ENCODE data around the gene DIP2C. TPM values are rescaled to one million over a fixed set of nuclear protein-coding genes. Genes with fewer than 3 reads are reported as not detected.
"Not testable (repeated sequence)": the region's sequence is repeated elsewhere in the genome, so short reads cannot be mapped to it uniquely, and the experiment has no call there.

The DIP2C gene
- total and polyA plus RNA-seq, 8 donors: 2.4 to 40.1 (median 21.0) TPM

- Histone ChIP-seq H3K27ac (peak overlapping the region in 1 of 5 donors; percentile 82), H3K36me3 (no peaks in the 10 kb centered on the region), H3K9me3 (no peaks in the 10 kb centered on the region), H3K27me3 (no peaks in the 10 kb centered on the region), H3K4me1 (peaks cover 0 to 44% (median 23%) of the 10 kb centered on the region in 4 donors), H3K4me3 (no peak overlapping the region)
- TF ChIP-seq POLR2A (IDR thresholded peaks at IDR 0.05): no peak
- TF ChIP-seq CTCF (IDR thresholded peaks at IDR 0.05): no peak
- no peak for TF ChIP-seq EP300 (IDR thresholded peaks at IDR 0.05)
- no peak for TF ChIP-seq POLR2AphosphoS5 (IDR thresholded peaks at IDR 0.05)
- intact Hi-C loops (cut with DNase I; ENCODE audit: low total_unique reads): no loop called here
- DNase-seq: no peak
- whole genome bisulfite sequencing, 5 donors: 92 to 96% (median 95%) methylated on average over 25 of the region's 25 CpGs
Measured at GRCh38 chr10:636016-636730, 53.3 kb downstream of the DIP2C start.

- no peak for DNase-seq
- Histone ChIP-seq H3K27me3 (no peaks in the 10 kb centered on the region), H3K4me1 (peaks cover 0 to 44% (median 23%) of the 10 kb centered on the region in 4 donors), H3K36me3 (no peaks in the 10 kb centered on the region), H3K9me3 (no peaks in the 10 kb centered on the region), H3K4me3 (no peak overlapping the region), H3K27ac (peak overlapping the region in 2 of 5 donors; percentile 5 to 82)
- WGBS, 5 donors: 76 to 82% (median 81%) methylated on average over 21 to 25 of the region's 25 CpGs
- TF ChIP-seq POLR2A (IDR thresholded peaks at IDR 0.05) (no peak), POLR2AphosphoS5 (IDR thresholded peaks at IDR 0.05) (no peak), CTCF (IDR thresholded peaks at IDR 0.05) (no peak), EP300 (IDR thresholded peaks at IDR 0.05) (no peak)
- intact Hi-C loops (cut with DNase I; ENCODE audit: low total_unique reads): no loop called here
Measured at GRCh38 chr10:635088-635861, 54.2 kb downstream of the DIP2C start.

GRCh38 chr10:634256-634655 lies 55.2 kb downstream of the DIP2C start:
- DNase-seq: no peak
- H3K4me1 ChIP-seq: peaks cover 0 to 44% (median 23%) of the 10 kb centered on the region in 4 donors
- peak in 1 of 3 donors; percentile 20 for TF ChIP-seq POLR2AphosphoS5 (IDR thresholded peaks at IDR 0.05)
- TF ChIP-seq CTCF (IDR thresholded peaks at IDR 0.05): no peak
- intact Hi-C loops (cut with DNase I; ENCODE audit: low total_unique reads): no loop called here
- peaks cover 0 to 8% (median 2%) of the 10 kb centered on the region in 4 donors for H3K36me3 ChIP-seq
- no peak overlapping the region for H3K4me3 ChIP-seq
- peak overlapping the region in 4 of 5 donors; percentile 41 to 82 (median 48) for H3K27ac ChIP-seq
- no peaks in the 10 kb centered on the region for H3K27me3 ChIP-seq
- H3K9me3 ChIP-seq: no peaks in the 10 kb centered on the region
- WGBS, 5 donors: 56 to 70% (median 62%) methylated on average over 7 of the region's 7 CpGs

GRCh38 chr10:633279-634245 lies 55.9 kb downstream of the DIP2C start:
- Histone ChIP-seq H3K9me3 (no peaks in the 10 kb centered on the region), H3K27ac (peak overlapping the region in 4 of 5 donors; percentile 41 to 82 (median 48)), H3K27me3 (no peaks in the 10 kb centered on the region), H3K36me3 (peaks cover 0 to 8% (median 2%) of the 10 kb centered on the region in 4 donors), H3K4me3 (peak overlapping the region in 1 of 4 donors; percentile 7), H3K4me1 (peaks cover 0 to 41% (median 23%) of the 10 kb centered on the region in 4 donors)
- intact Hi-C loops (cut with DNase I; ENCODE audit: low total_unique reads): no loop called here
- no peak for TF ChIP-seq CTCF (IDR thresholded peaks at IDR 0.05)
- no peak for TF ChIP-seq POLR2A (IDR thresholded peaks at IDR 0.05)
- no peak for TF ChIP-seq EP300 (IDR thresholded peaks at IDR 0.05)
- TF ChIP-seq POLR2AphosphoS5 (IDR thresholded peaks at IDR 0.05): no peak
- DNase-seq: peak in 1 of 2 donors; percentile 53
- WGBS, 5 donors: 63 to 69% (median 66%) methylated on average over 37 to 39 of the region's 39 CpGs

- DNase-seq; H3K9me3 ChIP-seq; H3K4me3 ChIP-seq; intact Hi-C loops (cut with DNase I; ENCODE audit: low total_unique reads); H3K36me3 ChIP-seq; H3K27me3 ChIP-seq: not testable (repeated sequence)
- Histone ChIP-seq H3K27ac (peak overlapping the region in 3 of 5 donors; percentile 43 to 82 (median 54)), H3K4me1 (peaks cover 0 to 33% (median 23%) of the 10 kb centered on the region in 4 donors)
- WGBS, 5 donors: 93 to 98% (median 97%) methylated on average over 11 to 20 of the region's 21 CpGs
Measured at GRCh38 chr10:632807-633177, 56.7 kb downstream of the DIP2C start.

- DNase-seq; intact Hi-C loops (cut with DNase I; ENCODE audit: low total_unique reads); H3K27ac ChIP-seq; H3K9me3 ChIP-seq; H3K36me3 ChIP-seq; H3K27me3 ChIP-seq; H3K4me3 ChIP-seq: not testable (repeated sequence)
- H3K4me1 ChIP-seq: peaks cover 0 to 31% (median 21%) of the 10 kb centered on the region in 4 donors
- 95 to 98% (median 98%) methylated on average over 10 to 41 of the region's 51 CpGs for WGBS, 5 donors
Measured at GRCh38 chr10:632155-632806, 57.2 kb downstream of the DIP2C start.

All from stomach (tissue), 9 donors.